HG03439 (cell line): Measurements from ENCODE around the gene SETBP1.

Source experiments
- ATAC-seq: cut with Tn5 transposase; IDR thresholded peaks from one replicate; pipeline ENCODE4 v1.9.1; 2021; ENCODE audit warnings: mild to moderate bottlenecking, moderate library complexity; ENCODE audit not compliant: unreplicated experiment

Gene SETBP1

GRCh38 chr18:45050712-45051601 lies 370.3 kb downstream of the SETBP1 start:
- no peak for ATAC-seq

DNA sequence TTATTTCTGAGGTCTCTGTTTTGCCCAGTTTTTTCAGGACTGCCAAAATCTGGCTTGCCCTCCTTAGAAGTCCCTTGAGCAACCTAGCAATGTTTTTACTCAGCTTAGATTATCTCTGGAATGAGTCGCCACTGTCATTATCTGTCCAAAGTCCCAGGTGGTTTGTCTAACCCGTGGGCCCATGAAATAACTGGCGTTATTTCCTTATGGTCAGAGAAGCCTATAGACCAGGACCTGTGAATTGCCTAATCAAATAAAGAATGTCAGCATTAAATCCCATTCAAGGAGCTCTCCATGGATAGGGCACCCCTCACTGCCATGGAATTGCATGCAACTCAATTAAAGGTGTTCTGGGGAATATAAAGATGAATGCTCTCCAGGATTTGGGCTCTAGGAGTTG lies 373.9 kb downstream of the SETBP1 start:
- ATAC-seq, result no peak

- no peak for ATAC-seq
These were observed 375.1 kb downstream of the SETBP1 start for GRCh38 chr18:45055811-45056210.

- no peak for ATAC-seq
These were observed 376.2 kb downstream of the SETBP1 start for GRCh38 chr18:45056926-45057325.

GRCh38 chr18:45057955-45058600 lies 377.4 kb downstream of the SETBP1 start:
- ATAC-seq, result no peak

GRCh38 chr18:45059695-45060094 lies 379.0 kb downstream of the SETBP1 start:
- ATAC-seq, result no peak

- no peak for ATAC-seq
These were observed 379.4 kb downstream of the SETBP1 start for GRCh38 chr18:45060102-45060501.

- ATAC-seq, result no peak
These were observed 380.7 kb downstream of the SETBP1 start for GRCh38 chr18:45061359-45061758.

DNA sequence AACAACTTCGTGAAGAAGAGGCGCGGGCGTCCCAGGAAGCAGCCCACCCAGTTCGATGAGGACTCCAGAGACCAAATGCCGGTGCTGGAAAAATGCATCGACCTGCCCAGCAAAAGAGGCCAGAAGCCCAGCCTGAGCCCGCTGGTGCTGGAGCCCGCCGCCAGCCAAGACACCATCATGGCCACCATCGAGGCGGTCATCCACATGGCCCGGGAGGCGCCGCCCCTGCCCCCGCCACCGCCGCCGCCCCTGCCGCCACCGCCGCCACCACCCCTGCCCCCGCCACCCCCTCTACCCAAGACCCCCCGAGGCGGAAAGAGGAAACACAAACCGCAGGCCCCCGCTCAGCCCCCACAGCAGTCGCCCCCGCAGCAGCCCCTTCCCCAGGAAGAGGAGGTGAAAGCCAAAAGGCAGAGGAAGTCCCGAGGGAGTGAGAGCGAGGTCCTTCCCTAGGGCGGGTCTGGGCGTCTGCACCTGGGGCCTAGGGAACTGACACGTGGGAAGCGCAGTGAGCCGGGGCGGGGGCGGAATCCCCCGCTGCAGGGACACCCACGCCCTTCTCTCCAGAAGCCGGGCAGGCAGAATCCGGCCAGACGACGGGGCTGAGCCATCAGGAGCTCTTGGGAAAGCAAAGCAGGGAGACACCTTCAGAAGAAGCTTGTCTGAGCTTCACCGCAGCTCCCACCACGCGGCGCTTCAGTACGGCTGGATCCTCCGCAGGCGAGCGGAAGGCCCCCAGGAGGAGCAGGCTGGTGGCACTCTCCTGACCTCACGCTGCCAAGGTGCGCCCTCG lies 382.8 kb downstream of the SETBP1 start:
- no peak for ATAC-seq

GRCh38 chr18:45066210-45066609 lies 385.5 kb downstream of the SETBP1 start:
- ATAC-seq, result no peak

- no peak for ATAC-seq
These were observed 386.2 kb downstream of the SETBP1 start for GRCh38 chr18:45066886-45067285.

DNA sequence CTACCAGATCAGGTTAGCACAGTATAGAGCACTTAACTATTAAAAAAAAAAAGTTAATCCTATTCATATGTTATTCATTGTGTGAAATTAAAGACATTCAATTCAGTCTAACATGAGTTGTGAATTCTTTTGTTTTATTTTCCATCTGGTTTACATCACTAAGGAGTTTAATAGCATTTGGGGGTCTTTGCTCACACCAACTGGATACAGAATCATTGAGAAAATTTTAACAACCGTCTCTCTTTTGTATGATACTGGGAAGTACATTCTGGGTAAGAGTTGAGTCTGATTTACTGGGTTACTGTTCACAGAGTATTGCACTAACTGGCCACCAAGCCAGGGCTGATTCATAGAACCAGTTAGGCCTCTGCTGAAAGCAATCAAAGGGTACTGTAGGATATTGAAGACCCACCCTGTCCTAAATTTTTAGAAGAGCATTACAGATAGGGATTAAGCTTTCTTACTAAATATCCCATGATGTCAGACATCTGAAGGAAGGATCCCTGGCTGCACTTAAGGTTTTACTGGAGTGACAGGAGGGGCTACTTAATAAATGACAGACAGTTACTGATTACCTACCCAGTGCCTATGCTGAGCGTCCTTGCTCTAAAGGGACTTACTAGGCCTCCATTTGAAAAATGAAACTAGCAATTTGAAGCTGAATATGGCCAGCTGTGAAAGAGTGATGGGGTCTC lies 387.9 kb downstream of the SETBP1 start:
- ATAC-seq, result no peak

GRCh38 chr18:45069546-45069945 lies 388.9 kb downstream of the SETBP1 start:
- ATAC-seq, result no peak

- no peak for ATAC-seq
These were observed 391.3 kb downstream of the SETBP1 start for GRCh38 chr18:45071956-45072355.

GRCh38 chr18:45073556-45073955 lies 392.9 kb downstream of the SETBP1 start:
- ATAC-seq, result no peak

DNA sequence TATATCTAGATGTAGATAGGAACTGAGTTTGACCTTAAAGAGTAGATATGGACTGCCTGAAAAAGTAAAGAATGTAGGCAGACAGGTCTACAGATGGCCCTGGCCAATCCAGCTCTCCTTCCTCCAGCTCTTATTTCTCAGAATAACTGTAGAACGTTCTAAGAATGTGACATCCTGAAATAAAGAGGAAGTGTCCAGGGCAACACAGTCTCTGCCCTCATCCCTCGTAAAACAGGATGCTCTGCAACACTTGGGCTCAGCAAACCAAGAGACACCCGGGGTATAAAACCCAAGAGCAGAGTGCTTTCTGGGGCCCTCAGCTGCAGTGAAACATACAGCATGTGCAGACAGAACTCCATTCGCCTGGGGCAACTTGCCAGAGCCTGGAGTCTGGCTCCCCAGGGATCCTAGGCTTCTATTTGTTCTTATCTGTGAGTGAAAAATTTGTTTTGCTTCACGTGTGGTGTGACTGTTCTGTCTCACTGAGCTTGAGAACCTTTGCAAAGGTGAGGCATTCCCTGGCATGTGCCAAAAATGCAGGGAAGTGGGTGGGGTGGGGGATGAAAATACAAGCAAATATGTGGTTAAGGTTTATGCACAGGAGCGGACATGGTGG lies 401.0 kb downstream of the SETBP1 start:
- no peak for ATAC-seq

- ATAC-seq, result no peak
These were observed 402.7 kb downstream of the SETBP1 start for GRCh38 chr18:45083226-45083855.

DNA sequence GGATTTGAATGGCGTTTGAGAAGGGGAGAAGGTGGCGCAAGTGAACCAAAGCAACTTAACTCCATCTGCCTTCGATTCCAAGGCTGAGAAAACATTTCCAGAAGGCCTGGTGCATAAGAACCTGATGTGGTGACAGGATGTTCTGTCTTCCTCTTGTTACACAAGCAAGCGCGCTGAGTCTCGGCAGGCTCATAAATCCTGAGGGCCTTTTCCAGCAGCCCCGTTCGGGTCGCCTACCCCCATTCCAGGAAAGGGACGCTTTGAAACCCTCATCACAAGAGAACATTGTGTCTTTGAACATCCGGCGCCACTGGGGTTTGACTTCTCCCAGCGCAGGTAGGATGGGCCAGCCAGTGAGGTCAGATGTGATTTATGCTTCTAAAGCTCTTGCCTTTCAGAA lies 403.5 kb downstream of the SETBP1 start:
- no peak for ATAC-seq

DNA sequence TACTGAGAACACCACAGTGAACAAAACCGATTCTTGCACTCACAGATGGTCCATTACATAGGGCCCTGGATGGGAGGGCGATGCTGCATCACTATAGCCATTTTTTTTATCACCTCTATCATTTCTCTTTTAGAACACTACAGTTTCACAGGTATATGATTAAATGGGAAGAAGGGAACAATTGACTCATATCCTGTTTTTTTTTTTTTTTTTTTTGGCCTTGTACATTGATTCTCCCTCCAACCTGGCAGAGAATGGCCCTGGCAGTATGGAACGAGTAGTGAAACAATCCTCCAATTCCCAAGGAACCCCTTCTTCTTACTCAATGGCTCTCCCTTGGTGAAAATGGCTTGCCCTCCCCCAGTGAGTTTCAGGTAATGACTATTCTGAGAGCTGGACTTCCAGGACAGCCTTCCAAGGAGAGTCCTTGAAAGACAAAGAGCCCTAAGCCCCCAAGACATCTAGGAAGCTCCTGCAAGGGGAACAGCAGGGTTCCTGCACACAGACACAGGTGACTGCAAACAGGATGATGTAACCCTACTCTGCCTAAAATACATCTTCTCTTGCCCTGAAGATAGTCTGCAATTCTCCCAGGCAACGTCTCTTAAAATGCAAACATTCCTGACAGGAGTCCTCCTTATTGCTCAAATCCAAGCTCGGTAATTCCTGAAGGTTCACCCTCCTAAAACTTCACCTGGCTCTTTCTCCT lies 405.4 kb downstream of the SETBP1 start:
- ATAC-seq, result no peak
